CMK (cell line): ENCODE data around the gene KIRREL3.
A peak's percentile ranks its signal among the peaks of the same experiment; 100 is the strongest.

Experiments
- DNase-seq: peaks from one replicate; pipeline ENCODE4 v3.0.0-alpha.2; 2010; ENCODE audit warnings: low read depth

Gene KIRREL3

GRCh38 chr11:126417091-126417862 is 583.3 kb downstream of the KIRREL3 start:
- DNase-seq: no peak

GRCh38 chr11:126416542-126417090 is 584.0 kb downstream of the KIRREL3 start:
- DNase-seq: no peak

GRCh38 chr11:126415669-126416420 is 584.7 kb downstream of the KIRREL3 start:
- DNase-seq: no peak

- DNase-seq: no peak
Measured at GRCh38 chr11:126415128-126415527, 585.4 kb downstream of the KIRREL3 start.

- no peak for DNase-seq
Measured at GRCh38 chr11:126414615-126415014, 586.0 kb downstream of the KIRREL3 start.

GRCh38 chr11:126413843-126414405 is 586.6 kb downstream of the KIRREL3 start:
- no peak for DNase-seq

GRCh38 chr11:126413426-126413825 is 587.1 kb downstream of the KIRREL3 start:
- no peak for DNase-seq

- no peak for DNase-seq
Measured at GRCh38 chr11:126411971-126412381, 588.6 kb downstream of the KIRREL3 start.

GRCh38 chr11:126410649-126411048 is 589.9 kb downstream of the KIRREL3 start:
- DNase-seq: no peak

GRCh38 chr11:126409620-126409985 is 591.0 kb downstream of the KIRREL3 start:
- no peak for DNase-seq

- no peak for DNase-seq
Measured at GRCh38 chr11:126408901-126409619, 591.5 kb downstream of the KIRREL3 start.

GRCh38 chr11:126408496-126408895 is 592.1 kb downstream of the KIRREL3 start:
- DNase-seq: no peak

GRCh38 chr11:126407682-126408288 is 592.8 kb downstream of the KIRREL3 start:
- no peak for DNase-seq

GRCh38 chr11:126407101-126407521 is 593.5 kb downstream of the KIRREL3 start:
- peak; percentile 60 for DNase-seq

- no peak for DNase-seq
Measured at GRCh38 chr11:126406368-126406767, 594.2 kb downstream of the KIRREL3 start.

GRCh38 chr11:126405906-126406305 is 594.7 kb downstream of the KIRREL3 start:
- DNase-seq: no peak

- no peak for DNase-seq
Measured at GRCh38 chr11:126405374-126405773, 595.2 kb downstream of the KIRREL3 start.

GRCh38 chr11:126404367-126404766 is 596.2 kb downstream of the KIRREL3 start:
- no peak for DNase-seq

GRCh38 chr11:126403658-126404057 is 596.9 kb downstream of the KIRREL3 start:
- no peak for DNase-seq

- no peak for DNase-seq
Measured at GRCh38 chr11:126403022-126403581, 597.5 kb downstream of the KIRREL3 start.

- no peak for DNase-seq
Measured at GRCh38 chr11:126400479-126400878, 600.1 kb downstream of the KIRREL3 start.
